GM23338 (cell line): ENCODE data around the gene RGL2. TPM values are rescaled to one million over a fixed set of nuclear protein-coding genes. Genes with fewer than 3 reads are reported as not detected.

ENCODE experiments used
- ATAC-seq: fragments of 200-7000 bp; cut with Tn5 transposase; 3 replicates; pipeline ENCODE4 v1.9.1; 2020
- DNase-seq: peaks from one replicate; pipeline ENCODE4 v3.0.0-alpha.2; 2015; ENCODE audit warnings: low spot score
- H2AFZ ChIP-seq: fragments of 200-600 bp; sonication (generic); 2 replicates; pipeline ENCODE4 v1.8.0; 2016; ENCODE audit warnings: antibody characterized with exemption, mild to moderate bottlenecking, moderate library complexity
- H3F3A ChIP-seq: fragments of 200-600 bp; sonication (generic); replicated peaks from 2 replicates; pipeline ENCODE4 v1.8.0; 2017; ENCODE audit warnings: antibody characterized with exemption, mixed run types, low read depth
- H3K27ac ChIP-seq: fragments of 200-600 bp; sonication (generic); 2 replicates; pipeline ENCODE4 v1.6.1; 2016; ENCODE audit warnings: low read depth
- H3K27me3 ChIP-seq: fragments of 200-600 bp; sonication (generic); 2 replicates; pipeline ENCODE4 v1.8.0; 2016; ENCODE audit warnings: mild to moderate bottlenecking, mixed run types, moderate library complexity; ENCODE audit not compliant: insufficient read depth
- H3K36me3 ChIP-seq: fragments of 200-600 bp; sonication (generic); 2 replicates; pipeline ENCODE4 v1.8.0; 2016; ENCODE audit warnings: mild to moderate bottlenecking; ENCODE audit not compliant: insufficient read depth
- H3K4me1 ChIP-seq: fragments of 200-600 bp; sonication (generic); 2 replicates; pipeline ENCODE4 v1.8.0; 2016; ENCODE audit warnings: mild to moderate bottlenecking, moderate library complexity; ENCODE audit not compliant: insufficient read depth
- H3K4me2 ChIP-seq: fragments of 200-600 bp; sonication (generic); 2 replicates; pipeline ENCODE4 v1.7.1; 2017; ENCODE audit warnings: mixed run types
- H3K4me3 ChIP-seq: fragments of 200-600 bp; sonication (generic); 2 replicates; pipeline ENCODE4 v1.6.1; 2016; ENCODE audit warnings: mixed run types
- H3K79me2 ChIP-seq: fragments of 200-600 bp; sonication (generic); replicated peaks from 2 replicates; pipeline ENCODE4 v1.8.0; 2017; ENCODE audit warnings: mild to moderate bottlenecking; ENCODE audit not compliant: insufficient read depth
- H3K9me2 ChIP-seq: fragments of 200-600 bp; sonication (generic); 2 replicates; pipeline ENCODE4 v1.8.0; 2017; ENCODE audit not compliant: insufficient read depth
- H4K20me1 ChIP-seq: fragments of 200-600 bp; sonication (generic); replicated peaks from 2 replicates; pipeline ENCODE4 v1.8.0; 2017; ENCODE audit warnings: mild to moderate bottlenecking; ENCODE audit not compliant: insufficient read depth
- H3K27ac Mint-ChIP-seq: 2 replicates; pipeline ENCODE4 v1.8.0; 2020; ENCODE audit warnings: inconsistent platforms, mild to moderate bottlenecking, moderate library complexity, mixed read lengths
- H3K27me3 Mint-ChIP-seq: 3 replicates; pipeline ENCODE4 v1.8.0; 2022; ENCODE audit warnings: low read depth, mild to moderate bottlenecking, moderate library complexity, mixed read lengths, inconsistent platforms; ENCODE audit not compliant: insufficient read depth, poor library complexity
- H3K36me3 Mint-ChIP-seq: 3 replicates; pipeline ENCODE4 v1.8.0; 2021; ENCODE audit warnings: low read depth, mild to moderate bottlenecking, inconsistent platforms, moderate library complexity, mixed read lengths
- H3K4me1 Mint-ChIP-seq: 3 replicates; pipeline ENCODE4 v1.8.0; 2020; ENCODE audit warnings: mild to moderate bottlenecking, inconsistent platforms, mixed read lengths
- H3K4me3 Mint-ChIP-seq: 3 replicates; pipeline ENCODE4 v1.8.0; 2021; ENCODE audit warnings: moderate library complexity, mild to moderate bottlenecking, inconsistent platforms, mixed read lengths
- H3K9me3 Mint-ChIP-seq: 3 replicates; pipeline ENCODE4 v1.8.0; 2020; ENCODE audit warnings: moderate library complexity, mild to moderate bottlenecking, inconsistent platforms, mixed read lengths
- CREB1 ChIP-seq: fragments of 250-450 bp; sonication (Bioruptor Pico); IDR thresholded peaks from 2 replicates; pipeline ENCODE4 v1.5.0; 2020; ENCODE audit warnings: low read depth, mild to moderate bottlenecking, moderate library complexity
- EZH2 ChIP-seq: fragments of 200-600 bp; sonication (generic); IDR thresholded peaks from one replicate; pipeline ENCODE4 v1.8.0; 2017; ENCODE audit warnings: antibody characterized with exemption, mild to moderate bottlenecking, low read depth; ENCODE audit not compliant: unreplicated experiment
- EZH2phosphoT487 ChIP-seq: fragments of 200-600 bp; sonication (generic); IDR thresholded peaks from one replicate; pipeline ENCODE4 v1.8.1; 2018; ENCODE audit warnings: antibody characterized with exemption; ENCODE audit not compliant: unreplicated experiment
- JUNB ChIP-seq: IDR thresholded peaks from one replicate; pipeline ENCODE4 v1.6.1; 2016; ENCODE audit warnings: antibody characterized with exemption; ENCODE audit not compliant: unreplicated experiment
- NANOG ChIP-seq: IDR thresholded peaks from 2 replicates; pipeline ENCODE4 v1.6.1; 2016; ENCODE audit warnings: antibody characterized with exemption, borderline replicate concordance
- POLR2AphosphoS5 ChIP-seq: IDR thresholded peaks from 2 replicates; pipeline ENCODE4 v1.6.1; 2016; ENCODE audit warnings: antibody characterized with exemption, low read depth
- STAT1 ChIP-seq: IDR thresholded peaks from one replicate; pipeline ENCODE4 v1.6.1; 2016; ENCODE audit warnings: antibody characterized with exemption; ENCODE audit not compliant: unreplicated experiment
- ZNF114 ChIP-seq: fragments of 250-450 bp; sonication (Bioruptor Pico); IDR thresholded peaks from 2 replicates; pipeline ENCODE4 v1.5.0; 2020; ENCODE audit warnings: mild to moderate bottlenecking, moderate library complexity
- ZNF331 ChIP-seq: fragments of 250-450 bp; sonication (Bioruptor Pico); IDR thresholded peaks from 2 replicates; pipeline ENCODE4 v1.5.0; 2020; ENCODE audit warnings: low read depth, mild to moderate bottlenecking, moderate library complexity
- polyA plus RNA-seq: library from polyadenylated mRNA; unstranded; fragments of >200 nt; fragmentation: Nextera tagmentation; extraction: Ambion mirVana; gene quantifications from 2 replicates; pipeline ENCODE4 v1.2.1, GENCODE V29; 2016
- total RNA-seq: library from RNA; depleted of rRNA; stranded (reverse); fragments of >200 nt; shearing (Covaris generic); gene quantifications from 2 replicates; pipeline ENCODE4 v1.2.3, GENCODE V29; 2014
- TF ChIP-seq, protein P1 (sequence below): IDR thresholded peaks from one replicate; pipeline ENCODE4 v1.6.1; 2018; ENCODE audit warnings: antibody characterized with exemption; ENCODE audit not compliant: unreplicated experiment
- TF ChIP-seq, protein P2 (sequence below): fragments of 250-450 bp; sonication (Bioruptor Pico); IDR thresholded peaks from 2 replicates; pipeline ENCODE4 v1.5.0; 2020; ENCODE audit warnings: mild to moderate bottlenecking, moderate library complexity
- TF ChIP-seq, protein P3 (sequence below), 2 experiments: fragments of 200-600 bp in 1 of 2; sonication (generic) in 1 of 2; conservative IDR thresholded peaks; 2 replicates each; pipeline versions ENCODE4 v1.5.1 to v1.6.1; 2016 to 2017; ENCODE audit warnings: antibody characterized with exemption in 2 of 2, low read depth in 2 of 2, mild to moderate bottlenecking in 2 of 2, moderate library complexity in 1 of 2
- TF ChIP-seq, protein P4 (sequence below): IDR thresholded peaks from 2 replicates; pipeline ENCODE4 v1.6.1; 2016; ENCODE audit warnings: antibody characterized with exemption

The RGL2 gene
- total and polyA plus RNA-seq, 2 experiments from 2014 or later = 28.0 to 52.2 TPM

DNA sequence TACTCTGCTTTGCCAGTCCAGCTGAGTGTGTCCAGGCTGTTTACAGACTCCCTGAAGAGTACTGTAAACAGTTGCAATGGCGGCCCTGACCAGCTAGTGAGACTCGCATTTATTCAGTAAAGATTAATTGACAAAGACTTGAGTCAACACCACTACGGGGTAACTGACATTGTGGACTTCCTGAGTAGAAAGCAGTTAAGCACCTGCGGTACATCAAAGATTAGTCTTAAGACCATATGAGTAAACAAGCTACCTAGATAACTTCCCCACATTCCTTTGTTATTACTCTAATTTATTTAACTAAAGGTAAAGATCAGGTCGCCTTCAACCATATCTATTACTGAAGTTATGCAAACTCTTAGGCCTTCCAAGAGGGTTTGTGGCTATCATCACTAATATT, 39.7 kb downstream of the RGL2 start:
- H3K27me3 ChIP-seq = no peaks in the 10 kb centered on the region
- Mint-ChIP-seq H3K4me3 (no peak overlapping the region), H3K36me3 (peaks cover 49% of the 10 kb centered on the region), H3K4me1 (no peaks in the 10 kb centered on the region), H3K27me3 (no peaks in the 10 kb centered on the region), H3K9me3 (no peaks in the 10 kb centered on the region; the same call in 2 of the 3 replicates), H3K27ac (no peak overlapping the region)
- TF ChIP-seq JUNB (no peak), STAT1 (no peak), CREB1 (CRISPR knock-in tag) (no peak), EZH2phosphoT487 (no peak), ZNF331 (CRISPR knock-in tag) (no peak), NANOG (no peak), POLR2AphosphoS5 (no peak), EZH2 (no peak), ZNF114 (CRISPR knock-in tag) (no peak)
- TF ChIP-seq, protein P1, sequence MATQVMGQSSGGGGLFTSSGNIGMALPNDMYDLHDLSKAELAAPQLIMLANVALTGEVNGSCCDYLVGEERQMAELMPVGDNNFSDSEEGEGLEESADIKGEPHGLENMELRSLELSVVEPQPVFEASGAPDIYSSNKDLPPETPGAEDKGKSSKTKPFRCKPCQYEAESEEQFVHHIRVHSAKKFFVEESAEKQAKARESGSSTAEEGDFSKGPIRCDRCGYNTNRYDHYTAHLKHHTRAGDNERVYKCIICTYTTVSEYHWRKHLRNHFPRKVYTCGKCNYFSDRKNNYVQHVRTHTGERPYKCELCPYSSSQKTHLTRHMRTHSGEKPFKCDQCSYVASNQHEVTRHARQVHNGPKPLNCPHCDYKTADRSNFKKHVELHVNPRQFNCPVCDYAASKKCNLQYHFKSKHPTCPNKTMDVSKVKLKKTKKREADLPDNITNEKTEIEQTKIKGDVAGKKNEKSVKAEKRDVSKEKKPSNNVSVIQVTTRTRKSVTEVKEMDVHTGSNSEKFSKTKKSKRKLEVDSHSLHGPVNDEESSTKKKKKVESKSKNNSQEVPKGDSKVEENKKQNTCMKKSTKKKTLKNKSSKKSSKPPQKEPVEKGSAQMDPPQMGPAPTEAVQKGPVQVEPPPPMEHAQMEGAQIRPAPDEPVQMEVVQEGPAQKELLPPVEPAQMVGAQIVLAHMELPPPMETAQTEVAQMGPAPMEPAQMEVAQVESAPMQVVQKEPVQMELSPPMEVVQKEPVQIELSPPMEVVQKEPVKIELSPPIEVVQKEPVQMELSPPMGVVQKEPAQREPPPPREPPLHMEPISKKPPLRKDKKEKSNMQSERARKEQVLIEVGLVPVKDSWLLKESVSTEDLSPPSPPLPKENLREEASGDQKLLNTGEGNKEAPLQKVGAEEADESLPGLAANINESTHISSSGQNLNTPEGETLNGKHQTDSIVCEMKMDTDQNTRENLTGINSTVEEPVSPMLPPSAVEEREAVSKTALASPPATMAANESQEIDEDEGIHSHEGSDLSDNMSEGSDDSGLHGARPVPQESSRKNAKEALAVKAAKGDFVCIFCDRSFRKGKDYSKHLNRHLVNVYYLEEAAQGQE = no peak
- TF ChIP-seq, protein P2, sequence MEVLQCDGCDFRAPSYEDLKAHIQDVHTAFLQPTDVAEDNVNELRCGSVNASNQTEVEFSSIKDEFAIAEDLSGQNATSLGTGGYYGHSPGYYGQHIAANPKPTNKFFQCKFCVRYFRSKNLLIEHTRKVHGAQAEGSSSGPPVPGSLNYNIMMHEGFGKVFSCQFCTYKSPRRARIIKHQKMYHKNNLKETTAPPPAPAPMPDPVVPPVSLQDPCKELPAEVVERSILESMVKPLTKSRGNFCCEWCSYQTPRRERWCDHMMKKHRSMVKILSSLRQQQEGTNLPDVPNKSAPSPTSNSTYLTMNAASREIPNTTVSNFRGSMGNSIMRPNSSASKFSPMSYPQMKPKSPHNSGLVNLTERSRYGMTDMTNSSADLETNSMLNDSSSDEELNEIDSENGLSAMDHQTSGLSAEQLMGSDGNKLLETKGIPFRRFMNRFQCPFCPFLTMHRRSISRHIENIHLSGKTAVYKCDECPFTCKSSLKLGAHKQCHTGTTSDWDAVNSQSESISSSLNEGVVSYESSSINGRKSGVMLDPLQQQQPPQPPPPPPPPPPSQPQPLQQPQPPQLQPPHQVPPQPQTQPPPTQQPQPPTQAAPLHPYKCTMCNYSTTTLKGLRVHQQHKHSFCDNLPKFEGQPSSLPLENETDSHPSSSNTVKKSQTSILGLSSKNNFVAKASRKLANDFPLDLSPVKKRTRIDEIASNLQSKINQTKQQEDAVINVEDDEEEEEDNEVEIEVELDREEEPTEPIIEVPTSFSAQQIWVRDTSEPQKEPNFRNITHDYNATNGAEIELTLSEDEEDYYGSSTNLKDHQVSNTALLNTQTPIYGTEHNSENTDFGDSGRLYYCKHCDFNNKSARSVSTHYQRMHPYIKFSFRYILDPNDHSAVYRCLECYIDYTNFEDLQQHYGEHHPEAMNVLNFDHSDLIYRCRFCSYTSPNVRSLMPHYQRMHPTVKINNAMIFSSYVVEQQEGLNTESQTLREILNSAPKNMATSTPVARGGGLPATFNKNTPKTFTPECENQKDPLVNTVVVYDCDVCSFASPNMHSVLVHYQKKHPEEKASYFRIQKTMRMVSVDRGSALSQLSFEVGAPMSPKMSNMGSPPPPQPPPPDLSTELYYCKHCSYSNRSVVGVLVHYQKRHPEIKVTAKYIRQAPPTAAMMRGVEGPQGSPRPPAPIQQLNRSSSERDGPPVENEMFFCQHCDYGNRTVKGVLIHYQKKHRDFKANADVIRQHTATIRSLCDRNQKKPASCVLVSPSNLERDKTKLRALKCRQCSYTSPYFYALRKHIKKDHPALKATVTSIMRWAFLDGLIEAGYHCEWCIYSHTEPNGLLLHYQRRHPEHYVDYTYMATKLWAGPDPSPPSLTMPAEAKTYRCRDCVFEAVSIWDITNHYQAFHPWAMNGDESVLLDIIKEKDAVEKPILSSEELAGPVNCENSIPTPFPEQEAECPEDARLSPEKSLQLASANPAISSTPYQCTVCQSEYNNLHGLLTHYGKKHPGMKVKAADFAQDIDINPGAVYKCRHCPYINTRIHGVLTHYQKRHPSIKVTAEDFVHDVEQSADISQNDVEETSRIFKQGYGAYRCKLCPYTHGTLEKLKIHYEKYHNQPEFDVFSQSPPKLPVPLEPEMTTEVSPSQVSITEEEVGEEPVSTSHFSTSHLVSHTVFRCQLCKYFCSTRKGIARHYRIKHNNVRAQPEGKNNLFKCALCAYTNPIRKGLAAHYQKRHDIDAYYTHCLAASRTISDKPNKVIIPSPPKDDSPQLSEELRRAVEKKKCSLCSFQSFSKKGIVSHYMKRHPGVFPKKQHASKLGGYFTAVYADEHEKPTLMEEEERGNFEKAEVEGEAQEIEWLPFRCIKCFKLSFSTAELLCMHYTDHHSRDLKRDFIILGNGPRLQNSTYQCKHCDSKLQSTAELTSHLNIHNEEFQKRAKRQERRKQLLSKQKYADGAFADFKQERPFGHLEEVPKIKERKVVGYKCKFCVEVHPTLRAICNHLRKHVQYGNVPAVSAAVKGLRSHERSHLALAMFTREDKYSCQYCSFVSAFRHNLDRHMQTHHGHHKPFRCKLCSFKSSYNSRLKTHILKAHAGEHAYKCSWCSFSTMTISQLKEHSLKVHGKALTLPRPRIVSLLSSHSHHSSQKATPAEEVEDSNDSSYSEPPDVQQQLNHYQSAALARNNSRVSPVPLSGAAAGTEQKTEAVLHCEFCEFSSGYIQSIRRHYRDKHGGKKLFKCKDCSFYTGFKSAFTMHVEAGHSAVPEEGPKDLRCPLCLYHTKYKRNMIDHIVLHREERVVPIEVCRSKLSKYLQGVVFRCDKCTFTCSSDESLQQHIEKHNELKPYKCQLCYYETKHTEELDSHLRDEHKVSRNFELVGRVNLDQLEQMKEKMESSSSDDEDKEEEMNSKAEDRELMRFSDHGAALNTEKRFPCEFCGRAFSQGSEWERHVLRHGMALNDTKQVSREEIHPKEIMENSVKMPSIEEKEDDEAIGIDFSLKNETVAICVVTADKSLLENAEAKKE (CRISPR knock-in tag) = no peak
- TF ChIP-seq, protein P3, sequence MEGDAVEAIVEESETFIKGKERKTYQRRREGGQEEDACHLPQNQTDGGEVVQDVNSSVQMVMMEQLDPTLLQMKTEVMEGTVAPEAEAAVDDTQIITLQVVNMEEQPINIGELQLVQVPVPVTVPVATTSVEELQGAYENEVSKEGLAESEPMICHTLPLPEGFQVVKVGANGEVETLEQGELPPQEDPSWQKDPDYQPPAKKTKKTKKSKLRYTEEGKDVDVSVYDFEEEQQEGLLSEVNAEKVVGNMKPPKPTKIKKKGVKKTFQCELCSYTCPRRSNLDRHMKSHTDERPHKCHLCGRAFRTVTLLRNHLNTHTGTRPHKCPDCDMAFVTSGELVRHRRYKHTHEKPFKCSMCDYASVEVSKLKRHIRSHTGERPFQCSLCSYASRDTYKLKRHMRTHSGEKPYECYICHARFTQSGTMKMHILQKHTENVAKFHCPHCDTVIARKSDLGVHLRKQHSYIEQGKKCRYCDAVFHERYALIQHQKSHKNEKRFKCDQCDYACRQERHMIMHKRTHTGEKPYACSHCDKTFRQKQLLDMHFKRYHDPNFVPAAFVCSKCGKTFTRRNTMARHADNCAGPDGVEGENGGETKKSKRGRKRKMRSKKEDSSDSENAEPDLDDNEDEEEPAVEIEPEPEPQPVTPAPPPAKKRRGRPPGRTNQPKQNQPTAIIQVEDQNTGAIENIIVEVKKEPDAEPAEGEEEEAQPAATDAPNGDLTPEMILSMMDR (conservative IDR thresholded peaks at IDR 0.05; ENCODE audit: low read depth in 2 of 2) = no peak
- TF ChIP-seq, protein P4, sequence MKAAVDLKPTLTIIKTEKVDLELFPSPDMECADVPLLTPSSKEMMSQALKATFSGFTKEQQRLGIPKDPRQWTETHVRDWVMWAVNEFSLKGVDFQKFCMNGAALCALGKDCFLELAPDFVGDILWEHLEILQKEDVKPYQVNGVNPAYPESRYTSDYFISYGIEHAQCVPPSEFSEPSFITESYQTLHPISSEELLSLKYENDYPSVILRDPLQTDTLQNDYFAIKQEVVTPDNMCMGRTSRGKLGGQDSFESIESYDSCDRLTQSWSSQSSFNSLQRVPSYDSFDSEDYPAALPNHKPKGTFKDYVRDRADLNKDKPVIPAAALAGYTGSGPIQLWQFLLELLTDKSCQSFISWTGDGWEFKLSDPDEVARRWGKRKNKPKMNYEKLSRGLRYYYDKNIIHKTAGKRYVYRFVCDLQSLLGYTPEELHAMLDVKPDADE = no peak
- no peak for DNase-seq
- H4K20me1 ChIP-seq = no peaks in the 10 kb centered on the region
- H3K79me2 ChIP-seq = no peaks in the 10 kb centered on the region
- no peak overlapping the region for H3K27ac ChIP-seq
- no peaks in the 10 kb centered on the region for H3F3A ChIP-seq
- no peak overlapping the region for H3K4me3 ChIP-seq
- no peak for ATAC-seq
- H2AFZ ChIP-seq = no peak overlapping the region
- peaks cover 6% of the 10 kb centered on the region for H3K36me3 ChIP-seq
- H3K4me2 ChIP-seq = no peak overlapping the region
- no peaks in the 10 kb centered on the region for H3K9me2 ChIP-seq
- H3K4me1 ChIP-seq = no peaks in the 10 kb centered on the region; the same call in 1 of the 2 replicates
